GDM1 (cell line): Measurements from ENCODE around the gene RASGEF1B.
"Not testable (repeated sequence)": the region's sequence is repeated elsewhere in the genome, so short reads cannot be mapped to it uniquely, and the experiment has no call there.

Source experiments
- DNase-seq: peaks from one replicate; lab custom pipeline; 2025; lab: John Stamatoyannopoulos, UW

Gene RASGEF1B

DNA sequence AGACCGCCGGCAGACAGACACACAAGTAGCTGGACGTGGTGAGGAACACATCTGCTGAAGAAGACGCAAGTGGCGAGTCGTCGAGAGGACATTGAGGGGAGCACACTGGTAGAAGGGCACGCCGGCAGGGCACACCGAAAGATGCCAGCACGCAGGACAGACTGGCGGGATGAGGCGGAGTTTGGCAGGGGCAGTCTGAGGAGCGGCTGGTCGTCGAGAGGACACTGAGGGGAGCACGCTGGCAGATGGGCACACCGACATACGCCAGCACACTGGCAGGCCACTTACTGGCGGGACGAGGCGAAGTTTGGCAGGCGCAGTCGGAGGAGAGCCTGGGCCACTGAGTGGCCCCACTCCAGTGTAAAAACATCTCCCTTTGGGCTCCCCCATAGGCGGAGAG is 42.1 kb downstream of the RASGEF1B start:
- DNase-seq, result no peak

DNA sequence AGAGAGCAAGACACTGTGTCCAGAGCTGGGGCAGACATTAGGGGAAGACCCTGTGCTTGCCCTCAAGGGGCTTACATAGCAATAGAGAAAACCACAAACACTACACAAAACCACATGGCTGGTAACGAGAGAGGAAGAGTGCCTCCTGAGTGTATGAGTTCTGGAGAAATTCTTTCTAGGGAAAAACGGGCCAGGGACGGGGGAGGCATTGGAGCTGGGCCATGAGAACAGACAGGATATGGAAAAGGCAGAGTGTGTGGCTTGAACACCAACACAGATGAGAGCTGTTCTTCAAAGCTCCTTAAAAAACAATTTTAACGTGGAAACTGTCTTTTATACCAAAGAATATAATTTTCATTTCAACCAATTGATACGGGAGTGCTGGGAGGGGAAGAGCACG is 42.7 kb downstream of the RASGEF1B start:
- no peak for DNase-seq

GRCh38 chr4:81428002-81428401 is 43.7 kb downstream of the RASGEF1B start:
- no peak for DNase-seq

- no peak for DNase-seq
Observed at GRCh38 chr4:81427344-81427821, 44.3 kb downstream of the RASGEF1B start.

- DNase-seq, result no peak
Observed at GRCh38 chr4:81426770-81427289, 44.9 kb downstream of the RASGEF1B start.

DNA sequence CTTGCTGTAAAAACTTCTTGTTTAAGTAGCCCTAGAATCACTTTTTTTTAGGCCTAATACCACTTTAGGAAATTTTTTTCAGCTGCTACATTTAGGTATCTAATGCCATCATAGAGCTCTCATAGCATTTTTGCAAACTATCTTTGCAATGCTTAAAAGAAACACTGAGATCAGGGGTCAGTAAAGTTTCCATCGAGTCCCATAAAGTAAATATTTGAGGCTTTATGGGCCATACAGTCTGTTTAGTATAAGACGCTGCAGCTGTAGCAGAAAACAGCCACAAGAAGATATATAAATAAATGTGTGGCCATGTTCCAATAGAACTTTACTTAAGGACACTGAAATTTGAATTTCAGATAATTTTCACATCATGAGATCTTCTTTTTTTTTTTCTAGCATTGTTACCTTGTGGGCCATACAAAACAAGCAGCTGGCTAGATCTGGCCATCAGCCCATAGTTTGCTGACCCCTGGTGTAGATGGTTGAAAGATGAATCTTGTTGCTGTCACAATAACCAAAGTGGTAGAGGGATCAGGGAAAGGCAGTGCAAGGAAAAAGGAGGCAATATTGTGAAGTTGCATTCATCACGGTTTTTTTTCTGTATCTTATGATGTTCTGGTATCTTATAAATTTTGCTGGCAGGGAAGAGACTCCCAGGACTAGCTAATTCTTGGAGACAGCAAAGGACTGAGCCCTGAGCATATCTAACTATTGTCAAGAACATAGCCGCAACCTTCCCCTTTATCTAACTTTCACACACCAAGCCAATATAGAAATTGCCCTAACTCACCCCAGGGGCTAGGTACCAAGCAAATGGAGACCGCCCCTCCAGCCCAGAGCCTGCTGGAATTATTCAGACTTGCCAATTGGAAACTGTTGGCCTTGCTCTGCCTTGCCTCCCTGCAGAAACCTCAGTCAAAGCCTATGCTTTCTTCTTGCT is 46.6 kb downstream of the RASGEF1B start:
- DNase-seq, result no peak

- DNase-seq, result no peak
Observed at GRCh38 chr4:81424336-81424735, 47.4 kb downstream of the RASGEF1B start.

DNA sequence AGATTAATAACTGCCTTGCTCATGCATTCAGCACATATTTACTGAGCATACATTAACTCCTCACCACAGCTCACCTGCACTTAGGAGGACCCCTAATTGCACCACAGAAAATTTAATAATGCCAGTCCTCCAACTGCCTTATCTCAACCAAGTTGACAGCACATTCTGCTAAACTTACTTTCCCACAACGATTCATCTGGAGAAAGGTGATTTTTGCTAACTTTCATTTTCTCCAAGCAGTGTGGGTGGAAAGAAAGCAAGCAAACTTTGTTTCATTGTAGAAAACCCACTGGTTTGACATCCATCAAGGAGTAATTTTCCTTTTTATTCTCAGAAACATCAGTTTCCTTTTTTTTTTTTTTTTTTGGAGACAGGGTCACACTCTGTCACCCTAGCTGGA is 49.1 kb downstream of the RASGEF1B start:
- no peak for DNase-seq

DNA sequence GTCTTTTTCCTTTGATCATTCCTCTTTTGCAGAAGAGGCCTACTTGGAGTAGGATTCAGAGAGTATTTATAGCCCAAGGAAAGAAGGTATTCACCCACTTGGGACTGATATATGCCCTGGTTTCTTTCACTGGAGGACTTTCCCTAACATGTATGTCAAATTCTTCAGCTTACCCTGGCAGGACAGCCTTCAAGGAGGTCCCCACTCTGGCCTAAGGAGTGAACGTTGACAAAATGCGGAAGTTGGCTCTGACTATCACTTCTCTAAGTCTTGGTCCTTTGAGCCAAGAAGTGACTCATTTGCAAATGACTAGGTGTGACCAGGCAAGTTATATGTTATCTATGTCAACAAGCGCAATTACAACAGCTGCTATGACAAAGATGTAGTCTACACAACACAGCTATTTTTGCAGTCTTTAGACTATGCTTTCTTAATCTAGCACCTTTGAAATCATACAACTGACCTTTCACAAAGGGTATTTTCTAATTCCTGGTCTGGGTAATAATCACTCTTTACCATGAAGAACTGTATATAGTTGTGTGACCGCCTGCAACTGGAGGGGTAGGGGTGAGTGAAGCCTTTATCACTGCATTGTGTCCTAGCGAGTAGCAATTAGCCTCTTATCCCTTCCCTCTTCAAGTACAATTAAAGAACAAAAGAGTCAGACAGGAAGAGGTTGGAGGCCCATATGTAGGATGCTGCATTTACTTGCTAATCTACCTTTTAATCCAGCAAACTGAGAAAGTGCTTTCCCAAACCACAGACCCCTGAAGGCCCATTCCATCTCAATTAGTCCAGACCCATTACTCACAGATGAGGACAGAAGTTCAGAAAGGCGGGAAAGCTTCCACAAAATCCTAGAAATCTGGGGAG is 50.1 kb downstream of the RASGEF1B start:
- DNase-seq, result peak; percentile 66

DNA sequence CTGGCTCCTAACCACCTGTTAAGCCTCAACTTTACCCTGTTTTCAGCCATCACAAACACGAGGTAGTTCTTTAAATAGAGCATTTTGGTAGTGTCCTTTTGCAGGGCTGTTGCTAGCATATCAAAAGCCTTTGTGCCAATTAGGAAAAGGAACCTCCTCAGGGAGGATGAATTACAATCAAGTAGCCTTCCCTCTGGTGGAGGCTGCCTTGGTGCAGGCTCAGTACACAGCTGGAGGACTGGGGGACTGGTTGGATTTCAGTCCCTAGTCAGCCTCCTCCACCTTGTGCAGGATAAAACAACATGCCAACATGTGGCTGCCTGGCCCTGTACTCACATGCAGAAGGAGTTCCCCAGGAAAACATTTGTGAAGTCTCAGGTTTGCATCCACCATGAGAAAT is 53.1 kb downstream of the RASGEF1B start:
- DNase-seq, result no peak

DNA sequence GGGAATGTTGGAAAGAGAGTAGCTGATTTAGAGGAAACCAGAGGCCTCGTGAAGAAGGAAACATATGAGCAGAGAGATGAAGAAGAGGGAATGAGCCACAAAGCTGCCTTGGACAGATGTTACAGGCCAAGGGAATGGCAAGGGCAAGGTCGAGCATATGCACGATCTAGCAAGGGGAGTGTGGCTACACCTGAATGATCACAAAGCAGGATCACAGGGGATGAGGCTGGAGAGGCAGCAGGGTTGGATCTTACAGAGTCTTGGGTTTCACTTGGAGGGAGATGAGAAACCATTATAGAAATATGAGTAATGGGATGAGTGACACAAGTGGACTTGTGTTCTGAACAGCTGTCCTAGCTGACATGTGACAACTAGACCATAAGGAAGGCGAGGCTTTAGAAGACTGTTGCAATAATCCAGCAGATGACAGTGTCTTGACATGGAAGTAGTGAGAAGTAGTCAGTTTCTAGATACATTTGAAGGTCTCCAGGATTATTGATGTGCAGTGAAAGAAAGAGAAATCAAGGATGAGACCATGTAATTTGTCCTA is 58.7 kb downstream of the RASGEF1B start:
- DNase-seq, result no peak

DNA sequence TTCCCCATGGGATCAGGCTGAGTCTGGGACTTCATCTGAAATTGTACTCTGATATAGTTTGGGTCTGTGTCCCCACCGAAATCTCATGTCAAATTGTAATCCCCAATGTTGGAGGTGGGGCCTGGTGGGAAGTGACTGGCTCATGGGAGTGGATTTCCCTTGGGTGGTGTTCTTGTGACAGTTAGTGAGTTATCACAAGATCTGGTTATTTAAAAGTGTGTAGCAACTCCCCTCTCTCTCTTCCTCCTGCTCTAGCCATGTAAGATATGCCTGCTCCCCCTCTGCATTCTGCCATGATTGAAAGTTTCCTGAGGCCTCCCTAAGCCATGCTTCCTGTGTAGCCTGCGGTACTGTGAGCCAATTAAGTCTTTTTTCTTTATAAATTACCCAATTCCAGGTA is 61.0 kb downstream of the RASGEF1B start:
- DNase-seq, result no peak

GRCh38 chr4:81409836-81410235 is 61.9 kb downstream of the RASGEF1B start:
- DNase-seq, result no peak

DNA sequence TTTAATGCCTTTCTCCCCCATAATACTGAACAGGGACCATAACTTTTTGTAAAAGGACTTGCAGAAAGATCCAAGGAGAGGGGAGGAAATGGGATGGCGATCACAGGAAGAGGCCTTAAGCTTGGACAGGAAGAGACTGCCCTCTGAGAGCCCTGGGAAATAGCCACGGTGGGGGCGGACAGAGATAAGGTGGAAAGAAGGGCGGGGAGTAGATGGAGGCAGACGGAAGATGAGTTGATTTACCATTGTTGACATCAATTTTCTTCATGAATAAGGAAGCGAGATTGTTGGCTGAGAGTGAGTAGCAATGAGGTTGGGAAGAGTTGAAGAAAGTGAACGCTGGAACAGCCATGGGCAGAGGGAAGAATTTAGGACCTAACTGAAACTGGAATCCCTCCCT is 63.4 kb downstream of the RASGEF1B start:
- DNase-seq, result no peak

GRCh38 chr4:81407726-81408125 is 64.0 kb downstream of the RASGEF1B start:
- no peak for DNase-seq

GRCh38 chr4:81406481-81406880 is 65.2 kb downstream of the RASGEF1B start:
- not testable (repeated sequence) for DNase-seq

DNA sequence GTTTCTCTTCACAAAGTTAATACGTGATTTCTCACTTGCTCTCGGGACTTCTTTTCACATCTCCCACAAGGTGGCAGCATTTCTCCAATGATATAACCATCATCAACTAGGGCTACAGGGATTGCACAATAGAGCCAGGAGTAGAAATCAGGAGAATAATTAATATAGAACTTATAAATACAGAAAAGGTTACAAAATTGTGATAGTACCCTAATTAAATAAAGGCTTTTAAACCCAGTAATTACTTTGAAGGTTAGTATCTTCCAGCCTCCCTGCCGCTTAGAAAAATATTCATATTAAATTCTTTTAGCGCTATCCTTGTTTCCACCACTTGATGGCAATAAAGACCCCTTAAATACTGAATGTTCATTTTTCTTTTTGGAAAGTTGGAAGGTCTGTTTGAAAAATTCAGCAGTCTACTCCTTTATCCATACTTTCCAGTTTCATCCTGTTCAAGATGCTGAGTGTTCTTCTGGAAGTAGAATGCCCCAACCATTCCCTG is 65.8 kb downstream of the RASGEF1B start:
- peak; percentile 25 for DNase-seq

DNA sequence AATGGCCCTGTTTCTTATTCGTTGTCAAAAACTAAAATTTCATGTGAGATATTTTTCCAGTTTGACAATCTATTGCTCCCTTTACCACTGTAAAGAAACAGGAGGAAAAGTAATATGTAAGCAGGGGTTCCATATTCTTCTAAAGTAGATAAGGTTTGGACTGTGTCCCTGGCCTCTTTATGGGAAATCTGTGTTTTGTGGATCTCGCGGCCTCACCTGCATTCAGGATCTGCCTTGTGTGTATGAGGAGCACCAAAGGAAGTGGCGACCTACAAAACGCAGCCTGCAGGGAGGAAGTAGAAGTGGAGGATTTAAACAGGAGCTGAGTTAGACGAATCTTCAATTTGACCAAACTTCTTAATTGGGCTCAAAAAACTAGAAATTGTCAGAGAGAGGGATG is 67.0 kb downstream of the RASGEF1B start:
- DNase-seq, result no peak

DNA sequence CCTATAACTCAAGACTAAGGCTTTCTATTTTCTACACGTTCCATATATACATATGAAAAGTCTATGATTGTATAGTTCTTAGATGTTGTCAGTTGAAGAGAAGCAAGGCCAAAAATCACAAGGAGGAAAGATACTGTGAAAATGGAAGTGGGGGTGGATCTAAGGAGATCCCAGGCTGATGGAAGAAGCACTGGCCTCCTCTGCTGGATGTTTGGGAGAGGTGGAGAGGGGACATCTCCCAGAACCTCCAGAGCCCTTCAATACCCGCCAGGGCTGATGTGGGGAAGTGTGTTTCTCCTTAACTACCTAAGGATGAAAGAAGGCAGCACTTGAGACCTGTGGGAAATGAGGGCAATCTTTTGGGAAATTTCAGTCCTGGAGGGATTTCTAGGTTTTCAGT is 67.4 kb downstream of the RASGEF1B start:
- no peak for DNase-seq

- DNase-seq, result no peak
Observed at GRCh38 chr4:81399306-81400086, 72.2 kb downstream of the RASGEF1B start.

- no peak for DNase-seq
Observed at GRCh38 chr4:81398379-81398778, 73.3 kb downstream of the RASGEF1B start.
